ENCODE measurements around the gene IFNGR1. TPM values are rescaled to one million over a fixed set of nuclear protein-coding genes. Genes with fewer than 3 reads are reported as not detected.
"Not testable (repeated sequence)": the region's sequence is repeated elsewhere in the genome, so short reads cannot be mapped to it uniquely, and the experiment has no call there.

The IFNGR1 gene
- total RNA-seq, 1 donor from 2014 or later: 52.7 TPM

GRCh38 chr6:137256350-137257103 is 37.3 kb upstream of the IFNGR1 start:
- Mint-ChIP-seq H3K27ac (ENCODE audit: unreplicated experiment) (no peak overlapping the region), H3K4me1 (ENCODE audit: low read depth) (peaks cover 10% of the 10 kb centered on the region), H3K9me3 (ENCODE audit: low read depth) (peaks cover 23% of the 10 kb centered on the region), H3K36me3 (ENCODE audit: low read depth) (peaks cover 12% of the 10 kb centered on the region), H3K4me3 (ENCODE audit: unreplicated experiment) (no peak overlapping the region), H3K27me3 (ENCODE audit: low read depth) (peaks cover 6% of the 10 kb centered on the region)
- DNase-seq (ENCODE audit: low spot score): no peak
- no peak for TF ChIP-seq CTCF (IDR thresholded peaks at IDR 0.05)

GRCh38 chr6:137254966-137255365 is 35.8 kb upstream of the IFNGR1 start:
- Mint-ChIP-seq H3K27ac (ENCODE audit: unreplicated experiment) (no peak overlapping the region), H3K27me3 (ENCODE audit: low read depth) (peaks cover 13% of the 10 kb centered on the region), H3K4me3 (ENCODE audit: unreplicated experiment) (no peak overlapping the region), H3K4me1 (ENCODE audit: low read depth) (no peaks in the 10 kb centered on the region), H3K9me3 (ENCODE audit: low read depth) (peaks cover 23% of the 10 kb centered on the region), H3K36me3 (ENCODE audit: low read depth) (peaks cover 12% of the 10 kb centered on the region)
- no peak for DNase-seq (ENCODE audit: low spot score)
- TF ChIP-seq CTCF (IDR thresholded peaks at IDR 0.05): no peak

- peaks cover 23% of the 10 kb centered on the region for H3K9me3 Mint-ChIP-seq (ENCODE audit: low read depth)
Measured at GRCh38 chr6:137254430-137254829, 35.2 kb upstream of the IFNGR1 start.

GRCh38 chr6:137248702-137249101 is 29.5 kb upstream of the IFNGR1 start:
- Mint-ChIP-seq H3K27ac (ENCODE audit: unreplicated experiment) (no peak overlapping the region), H3K4me3 (ENCODE audit: unreplicated experiment) (no peak overlapping the region), H3K36me3 (ENCODE audit: low read depth) (peaks cover 2% of the 10 kb centered on the region), H3K4me1 (ENCODE audit: low read depth) (no peaks in the 10 kb centered on the region), H3K9me3 (ENCODE audit: low read depth) (peaks cover 4% of the 10 kb centered on the region), H3K27me3 (ENCODE audit: low read depth) (peaks cover 13% of the 10 kb centered on the region)
- TF ChIP-seq CTCF (IDR thresholded peaks at IDR 0.05): no peak
- DNase-seq (ENCODE audit: low spot score): no peak

More at GRCh38 chr6:137254430-137254829, 35.2 kb upstream of the IFNGR1 start:
- H3K27ac Mint-ChIP-seq (ENCODE audit: unreplicated experiment); H3K4me3 Mint-ChIP-seq (ENCODE audit: unreplicated experiment); DNase-seq (ENCODE audit: low spot score); H3K4me1 Mint-ChIP-seq (ENCODE audit: low read depth): not testable (repeated sequence)
- Mint-ChIP-seq H3K36me3 (ENCODE audit: low read depth) (peaks cover 12% of the 10 kb centered on the region), H3K27me3 (ENCODE audit: low read depth) (peaks cover 13% of the 10 kb centered on the region)

GRCh38 chr6:137247724-137248123 is 28.5 kb upstream of the IFNGR1 start:
- H3K4me1 Mint-ChIP-seq (ENCODE audit: low read depth): no peaks in the 10 kb centered on the region
- peaks cover 13% of the 10 kb centered on the region for H3K27me3 Mint-ChIP-seq (ENCODE audit: low read depth)
- no peak for DNase-seq (ENCODE audit: low spot score)
- no peak overlapping the region for H3K27ac Mint-ChIP-seq (ENCODE audit: unreplicated experiment)
- H3K9me3 Mint-ChIP-seq (ENCODE audit: low read depth): no peaks in the 10 kb centered on the region
- no peak overlapping the region for H3K4me3 Mint-ChIP-seq (ENCODE audit: unreplicated experiment)
- no peak for TF ChIP-seq CTCF (IDR thresholded peaks at IDR 0.05)
- H3K36me3 Mint-ChIP-seq (ENCODE audit: low read depth): no peaks in the 10 kb centered on the region

- Mint-ChIP-seq H3K27me3 (ENCODE audit: low read depth) (peaks cover 7% of the 10 kb centered on the region), H3K4me1 (ENCODE audit: low read depth) (peaks cover 7% of the 10 kb centered on the region), H3K27ac (ENCODE audit: unreplicated experiment) (no peak overlapping the region), H3K36me3 (ENCODE audit: low read depth) (no peaks in the 10 kb centered on the region), H3K4me3 (ENCODE audit: unreplicated experiment) (no peak overlapping the region), H3K9me3 (ENCODE audit: low read depth) (no peaks in the 10 kb centered on the region)
- TF ChIP-seq CTCF (IDR thresholded peaks at IDR 0.05): no peak
- DNase-seq (ENCODE audit: low spot score): no peak
Measured at GRCh38 chr6:137246791-137247202, 27.6 kb upstream of the IFNGR1 start.

Measured in chondrocyte (in vitro differentiated cells).